Measurements from ENCODE around the gene KIAA1328. TPM values are rescaled to one million over a fixed set of nuclear protein-coding genes. Genes with fewer than 3 reads are reported as not detected.

Gene KIAA1328
- polyA plus RNA-seq, 1 of the 3 experiments (the other 2 are of a cell fraction), result 2.6 TPM

DNA sequence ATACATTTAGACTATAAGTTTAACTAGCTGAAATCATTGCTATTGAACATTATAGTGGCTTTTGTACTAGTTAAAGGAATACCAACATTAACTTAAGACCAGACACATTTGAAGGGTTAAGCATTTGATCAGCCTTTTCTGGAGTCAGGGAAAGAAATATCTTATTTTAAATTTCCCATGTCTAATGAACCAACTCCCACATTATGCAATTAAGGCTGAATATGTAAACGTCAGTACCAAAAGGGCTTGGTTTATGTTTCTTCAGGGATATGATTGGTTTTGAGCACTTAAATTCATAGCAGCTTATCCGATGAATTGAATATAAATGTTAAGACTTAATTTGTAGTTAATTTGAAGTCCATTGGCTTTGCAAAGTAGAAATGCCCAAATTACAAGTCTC, 344.5 kb downstream of the KIAA1328 start:
- no peaks in the 10 kb centered on the region for H3K36me3 ChIP-seq (replicated peaks in 1 of 2; ENCODE audit: control insufficient read depth in 1 of 2, insufficient read depth in 2 of 2, low read length in 1 of 2)

DNA sequence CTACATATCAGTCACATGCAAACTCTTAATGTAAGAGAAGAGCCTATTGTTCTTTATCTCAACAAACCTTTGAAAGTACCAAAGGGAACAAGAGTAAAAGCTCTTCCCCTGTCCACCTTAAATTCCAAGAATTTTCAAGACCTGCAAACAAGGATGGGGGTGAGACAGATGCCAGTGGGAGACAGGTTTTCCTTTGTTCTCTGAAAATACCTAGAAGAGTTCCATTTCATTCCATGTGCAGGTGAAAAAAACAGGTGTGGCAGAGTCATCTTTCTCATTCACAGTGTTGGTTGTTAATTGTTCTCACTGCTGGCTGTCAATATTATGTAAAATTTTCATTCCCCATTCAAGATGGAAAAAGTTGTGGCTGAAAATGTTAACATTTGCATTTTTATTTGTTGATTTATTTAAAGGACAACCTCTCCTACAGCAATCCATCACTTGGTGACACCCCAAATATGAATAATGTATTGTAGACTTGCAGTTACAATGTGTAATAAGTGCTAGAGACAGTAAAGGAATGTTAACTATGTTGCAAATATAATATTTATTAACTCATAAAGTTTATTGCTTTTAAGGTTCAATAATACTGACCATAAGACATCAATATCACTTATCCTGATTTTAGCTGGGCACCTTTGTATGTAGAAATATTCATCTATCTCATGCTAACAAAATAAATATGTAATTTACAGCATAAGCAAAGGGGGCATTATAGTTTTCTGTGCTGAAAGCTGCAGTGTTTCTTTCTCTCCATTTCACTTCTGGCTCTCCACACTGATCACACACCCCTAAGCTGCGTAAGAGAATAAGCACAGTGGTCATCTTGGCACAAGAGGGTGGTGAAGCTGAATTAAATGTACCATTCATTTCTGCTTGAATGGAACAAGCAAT, 347.0 kb downstream of the KIAA1328 start:
- DNase-seq, result no peak
- H3F3A ChIP-seq (replicated peaks; ENCODE audit: insufficient read depth), result no peaks in the 10 kb centered on the region
- no peak overlapping the region for H3K4me2 ChIP-seq
- H3K4me3 ChIP-seq (ENCODE audit: low read depth in 2 of 2, low read length in 1 of 2), result no peak overlapping the region
- no peaks in the 10 kb centered on the region for H3K79me2 ChIP-seq (ENCODE audit: insufficient read depth)
- H3K27me3 ChIP-seq (ENCODE audit: insufficient read depth), result no peaks in the 10 kb centered on the region
- CTCF ChIA-PET, result no interaction called here
- TF ChIP-seq, protein P1, sequence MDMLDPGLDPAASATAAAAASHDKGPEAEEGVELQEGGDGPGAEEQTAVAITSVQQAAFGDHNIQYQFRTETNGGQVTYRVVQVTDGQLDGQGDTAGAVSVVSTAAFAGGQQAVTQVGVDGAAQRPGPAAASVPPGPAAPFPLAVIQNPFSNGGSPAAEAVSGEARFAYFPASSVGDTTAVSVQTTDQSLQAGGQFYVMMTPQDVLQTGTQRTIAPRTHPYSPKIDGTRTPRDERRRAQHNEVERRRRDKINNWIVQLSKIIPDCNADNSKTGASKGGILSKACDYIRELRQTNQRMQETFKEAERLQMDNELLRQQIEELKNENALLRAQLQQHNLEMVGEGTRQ (IDR thresholded peaks at IDR 0.05; ENCODE audit: borderline replicate concordance, low read depth, low read length), result no peak
- TF ChIP-seq JUND (IDR thresholded peaks at IDR 0.05) (no peak), NFIC (IDR thresholded peaks at IDR 0.05; ENCODE audit: borderline replicate concordance) (no peak), ELF1 (IDR thresholded peaks at IDR 0.05) (no peak), RAD21 (IDR thresholded peaks at IDR 0.05; ENCODE audit: low read length) (no peak), MXI1 (IDR thresholded peaks at IDR 0.05; ENCODE audit: low read depth, low read length) (no peak), SMC3 (IDR thresholded peaks at IDR 0.05; ENCODE audit: low read depth, low read length) (no peak)
- TF ChIP-seq, protein P2, sequence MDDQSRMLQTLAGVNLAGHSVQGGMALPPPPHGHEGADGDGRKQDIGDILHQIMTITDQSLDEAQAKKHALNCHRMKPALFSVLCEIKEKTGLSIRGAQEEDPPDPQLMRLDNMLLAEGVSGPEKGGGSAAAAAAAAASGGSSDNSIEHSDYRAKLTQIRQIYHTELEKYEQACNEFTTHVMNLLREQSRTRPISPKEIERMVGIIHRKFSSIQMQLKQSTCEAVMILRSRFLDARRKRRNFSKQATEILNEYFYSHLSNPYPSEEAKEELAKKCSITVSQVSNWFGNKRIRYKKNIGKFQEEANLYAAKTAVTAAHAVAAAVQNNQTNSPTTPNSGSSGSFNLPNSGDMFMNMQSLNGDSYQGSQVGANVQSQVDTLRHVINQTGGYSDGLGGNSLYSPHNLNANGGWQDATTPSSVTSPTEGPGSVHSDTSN (IDR thresholded peaks at IDR 0.05), result no peak
- TF ChIP-seq, protein P3, sequence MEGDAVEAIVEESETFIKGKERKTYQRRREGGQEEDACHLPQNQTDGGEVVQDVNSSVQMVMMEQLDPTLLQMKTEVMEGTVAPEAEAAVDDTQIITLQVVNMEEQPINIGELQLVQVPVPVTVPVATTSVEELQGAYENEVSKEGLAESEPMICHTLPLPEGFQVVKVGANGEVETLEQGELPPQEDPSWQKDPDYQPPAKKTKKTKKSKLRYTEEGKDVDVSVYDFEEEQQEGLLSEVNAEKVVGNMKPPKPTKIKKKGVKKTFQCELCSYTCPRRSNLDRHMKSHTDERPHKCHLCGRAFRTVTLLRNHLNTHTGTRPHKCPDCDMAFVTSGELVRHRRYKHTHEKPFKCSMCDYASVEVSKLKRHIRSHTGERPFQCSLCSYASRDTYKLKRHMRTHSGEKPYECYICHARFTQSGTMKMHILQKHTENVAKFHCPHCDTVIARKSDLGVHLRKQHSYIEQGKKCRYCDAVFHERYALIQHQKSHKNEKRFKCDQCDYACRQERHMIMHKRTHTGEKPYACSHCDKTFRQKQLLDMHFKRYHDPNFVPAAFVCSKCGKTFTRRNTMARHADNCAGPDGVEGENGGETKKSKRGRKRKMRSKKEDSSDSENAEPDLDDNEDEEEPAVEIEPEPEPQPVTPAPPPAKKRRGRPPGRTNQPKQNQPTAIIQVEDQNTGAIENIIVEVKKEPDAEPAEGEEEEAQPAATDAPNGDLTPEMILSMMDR (IDR thresholded peaks at IDR 0.05), result no peak
- H4K20me1 ChIP-seq (ENCODE audit: insufficient read depth), result no peaks in the 10 kb centered on the region
- peaks cover 0 to 4% of the 10 kb centered on the region in 2 experiments; a peak in 2 of 4 replicates for H3K4me1 ChIP-seq (ENCODE audit: control insufficient read depth in 1 of 2, insufficient read depth in 2 of 2, low read depth in 1 of 2, low read length in 1 of 2)
- WGBS (ENCODE audit: low lambda C conversion rate), result 100% methylated on average over 1 of the region's 1 CpG
- H3K27ac ChIP-seq (ENCODE audit: low read depth in 2 of 2, low read length in 1 of 2), result no peak overlapping the region
- H3K36me3 ChIP-seq (replicated peaks in 1 of 2; ENCODE audit: control insufficient read depth in 1 of 2, insufficient read depth in 2 of 2, low read length in 1 of 2), result no peaks in the 10 kb centered on the region
- no peaks in the 10 kb centered on the region for H3K9me3 ChIP-seq
- H3K9me2 ChIP-seq, result no peaks in the 10 kb centered on the region
- no peak overlapping the region for H3K9ac ChIP-seq
- POLR2A ChIA-PET, result no interaction called here
- no peak overlapping the region for H2AFZ ChIP-seq (ENCODE audit: low read depth)

More for the DNA sequence above, 344.5 kb downstream of the KIAA1328 start:
- no peak for TF ChIP-seq FOXJ3 (CRISPR knock-in tag; IDR thresholded peaks at IDR 0.05)
- TF ChIP-seq RFX5 (IDR thresholded peaks at IDR 0.05; ENCODE audit: low read length), result no peak
- TF ChIP-seq GATA2 (CRISPR knock-in tag; IDR thresholded peaks at IDR 0.05), result no peak
- TF ChIP-seq GABPA (IDR thresholded peaks at IDR 0.05; ENCODE audit: low read depth), result no peak
- no peak for TF ChIP-seq ELF1 (IDR thresholded peaks at IDR 0.05)
- TF ChIP-seq TEAD4 (IDR thresholded peaks at IDR 0.05; ENCODE audit: borderline replicate concordance, insufficient read depth), result no peak
- TF ChIP-seq YY1 (IDR thresholded peaks at IDR 0.05; ENCODE audit: low read depth), result no peak
- no peak for TF ChIP-seq TCF12 (IDR thresholded peaks at IDR 0.05)
- no peak for TF ChIP-seq FOXM1 (IDR thresholded peaks at IDR 0.05; ENCODE audit: low read depth)
- no peak for TF ChIP-seq RCOR1 (IDR thresholded peaks at IDR 0.05; ENCODE audit: low read length)
- no peak for TF ChIP-seq EP300 (IDR thresholded peaks at IDR 0.05; ENCODE audit: borderline replicate concordance in 1 of 2, low read depth in 1 of 2, low read length in 1 of 2)
- TF ChIP-seq POLR2AphosphoS5 (IDR thresholded peaks at IDR 0.05; ENCODE audit: low read depth, low read length), result no peak
- TF ChIP-seq, protein P4, sequence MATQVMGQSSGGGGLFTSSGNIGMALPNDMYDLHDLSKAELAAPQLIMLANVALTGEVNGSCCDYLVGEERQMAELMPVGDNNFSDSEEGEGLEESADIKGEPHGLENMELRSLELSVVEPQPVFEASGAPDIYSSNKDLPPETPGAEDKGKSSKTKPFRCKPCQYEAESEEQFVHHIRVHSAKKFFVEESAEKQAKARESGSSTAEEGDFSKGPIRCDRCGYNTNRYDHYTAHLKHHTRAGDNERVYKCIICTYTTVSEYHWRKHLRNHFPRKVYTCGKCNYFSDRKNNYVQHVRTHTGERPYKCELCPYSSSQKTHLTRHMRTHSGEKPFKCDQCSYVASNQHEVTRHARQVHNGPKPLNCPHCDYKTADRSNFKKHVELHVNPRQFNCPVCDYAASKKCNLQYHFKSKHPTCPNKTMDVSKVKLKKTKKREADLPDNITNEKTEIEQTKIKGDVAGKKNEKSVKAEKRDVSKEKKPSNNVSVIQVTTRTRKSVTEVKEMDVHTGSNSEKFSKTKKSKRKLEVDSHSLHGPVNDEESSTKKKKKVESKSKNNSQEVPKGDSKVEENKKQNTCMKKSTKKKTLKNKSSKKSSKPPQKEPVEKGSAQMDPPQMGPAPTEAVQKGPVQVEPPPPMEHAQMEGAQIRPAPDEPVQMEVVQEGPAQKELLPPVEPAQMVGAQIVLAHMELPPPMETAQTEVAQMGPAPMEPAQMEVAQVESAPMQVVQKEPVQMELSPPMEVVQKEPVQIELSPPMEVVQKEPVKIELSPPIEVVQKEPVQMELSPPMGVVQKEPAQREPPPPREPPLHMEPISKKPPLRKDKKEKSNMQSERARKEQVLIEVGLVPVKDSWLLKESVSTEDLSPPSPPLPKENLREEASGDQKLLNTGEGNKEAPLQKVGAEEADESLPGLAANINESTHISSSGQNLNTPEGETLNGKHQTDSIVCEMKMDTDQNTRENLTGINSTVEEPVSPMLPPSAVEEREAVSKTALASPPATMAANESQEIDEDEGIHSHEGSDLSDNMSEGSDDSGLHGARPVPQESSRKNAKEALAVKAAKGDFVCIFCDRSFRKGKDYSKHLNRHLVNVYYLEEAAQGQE (IDR thresholded peaks at IDR 0.05; ENCODE audit: low read depth, low read length), result no peak
- TF ChIP-seq MEF2A (IDR thresholded peaks at IDR 0.05; ENCODE audit: borderline replicate concordance, low read depth), result no peak
- Histone ChIP-seq H3K9ac (no peak overlapping the region), H3K79me2 (ENCODE audit: insufficient read depth) (no peaks in the 10 kb centered on the region), H4K20me1 (ENCODE audit: insufficient read depth) (no peaks in the 10 kb centered on the region), H3K4me3 (ENCODE audit: low read depth in 2 of 2, low read length in 1 of 2) (no peak overlapping the region), H3K4me1 (ENCODE audit: control insufficient read depth in 1 of 2, insufficient read depth in 2 of 2, low read depth in 1 of 2, low read length in 1 of 2) (no peaks in the 10 kb centered on the region), H3K27me3 (ENCODE audit: insufficient read depth) (no peaks in the 10 kb centered on the region), H2AFZ (ENCODE audit: low read depth) (no peak overlapping the region), H3K9me3 (no peaks in the 10 kb centered on the region), H3K4me2 (no peak overlapping the region), H3K27ac (ENCODE audit: low read depth in 2 of 2, low read length in 1 of 2) (no peak overlapping the region), H3K9me2 (no peaks in the 10 kb centered on the region), H3F3A (replicated peaks; ENCODE audit: insufficient read depth) (no peaks in the 10 kb centered on the region)
- WGBS (ENCODE audit: low lambda C conversion rate), result 89% methylated on average over 2 of the region's 2 CpGs
- DNase-seq, result no peak
- CTCF ChIA-PET, result no interaction called here
- POLR2A ChIA-PET, result no interaction called here

All from SK-N-SH (cell line).